Kidney epithelial cell (primary cell): ENCODE measurements around the gene NR2C1. TPM values are rescaled to one million over a fixed set of nuclear protein-coding genes. Genes with fewer than 3 reads are reported as not detected.

ENCODE experiments used
- DNase-seq: peaks from one replicate; pipeline ENCODE4 v3.0.0-alpha.2; 2010; ENCODE audit warnings: low read depth
- H3K27me3 ChIP-seq: 2 replicates; pipeline ENCODE4 v1.6.0; 2011; ENCODE audit warnings: low read length; ENCODE audit not compliant: control insufficient read depth, insufficient read depth
- H3K36me3 ChIP-seq: 2 replicates; pipeline ENCODE4 v1.5.1; 2011; ENCODE audit warnings: low read length; ENCODE audit not compliant: control insufficient read depth, insufficient read depth
- H3K4me3 ChIP-seq: 2 replicates; pipeline ENCODE4 v1.5.1; 2011; ENCODE audit warnings: low read depth, mild to moderate bottlenecking, control low read depth, low read length
- total RNA-seq: library from RNA; depleted of rRNA; stranded (reverse); fragments of >200 nt; gene quantifications from 2 replicates; pipeline ENCODE4 v1.2.3, GENCODE V29; 2015
- TF ChIP-seq, protein P1 (sequence below): IDR thresholded peaks from 2 replicates; pipeline ENCODE4 v1.5.1; 2011; ENCODE audit warnings: mild to moderate bottlenecking, moderate library complexity, low read length, control low read depth, inconsistent platforms; ENCODE audit not compliant: insufficient read depth, poor library complexity, severe bottlenecking

The NR2C1 gene
- total RNA-seq, 1 donor from 2014 or later: 38.9 TPM

GRCh38 chr12:95051241-95051640 is 22.2 kb downstream of the NR2C1 start:
- Histone ChIP-seq H3K36me3 (no peaks in the 10 kb centered on the region), H3K27me3 (no peaks in the 10 kb centered on the region), H3K4me3 (no peak overlapping the region)
- TF ChIP-seq, protein P1, sequence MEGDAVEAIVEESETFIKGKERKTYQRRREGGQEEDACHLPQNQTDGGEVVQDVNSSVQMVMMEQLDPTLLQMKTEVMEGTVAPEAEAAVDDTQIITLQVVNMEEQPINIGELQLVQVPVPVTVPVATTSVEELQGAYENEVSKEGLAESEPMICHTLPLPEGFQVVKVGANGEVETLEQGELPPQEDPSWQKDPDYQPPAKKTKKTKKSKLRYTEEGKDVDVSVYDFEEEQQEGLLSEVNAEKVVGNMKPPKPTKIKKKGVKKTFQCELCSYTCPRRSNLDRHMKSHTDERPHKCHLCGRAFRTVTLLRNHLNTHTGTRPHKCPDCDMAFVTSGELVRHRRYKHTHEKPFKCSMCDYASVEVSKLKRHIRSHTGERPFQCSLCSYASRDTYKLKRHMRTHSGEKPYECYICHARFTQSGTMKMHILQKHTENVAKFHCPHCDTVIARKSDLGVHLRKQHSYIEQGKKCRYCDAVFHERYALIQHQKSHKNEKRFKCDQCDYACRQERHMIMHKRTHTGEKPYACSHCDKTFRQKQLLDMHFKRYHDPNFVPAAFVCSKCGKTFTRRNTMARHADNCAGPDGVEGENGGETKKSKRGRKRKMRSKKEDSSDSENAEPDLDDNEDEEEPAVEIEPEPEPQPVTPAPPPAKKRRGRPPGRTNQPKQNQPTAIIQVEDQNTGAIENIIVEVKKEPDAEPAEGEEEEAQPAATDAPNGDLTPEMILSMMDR: no peak
- no peak for DNase-seq

DNA sequence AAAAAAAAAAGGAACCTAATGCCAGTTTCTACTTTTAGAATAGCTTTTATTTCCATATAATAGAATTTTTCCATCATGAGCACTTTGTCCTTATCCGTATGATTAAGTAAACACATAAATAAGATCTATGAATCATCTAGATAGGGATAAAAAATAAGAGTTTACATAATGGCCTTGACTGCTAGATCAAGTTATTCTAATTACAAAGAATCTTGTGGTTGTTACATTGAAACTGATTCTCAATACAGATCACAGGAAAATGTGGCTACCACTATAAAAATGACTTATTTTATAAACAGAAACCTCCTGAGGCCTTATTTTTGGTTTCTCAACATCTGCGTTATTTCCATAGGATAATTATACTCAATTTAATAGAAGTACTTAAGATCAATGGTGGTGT is 35.5 kb downstream of the NR2C1 start:
- Histone ChIP-seq H3K4me3 (no peak overlapping the region), H3K36me3 (no peaks in the 10 kb centered on the region), H3K27me3 (no peaks in the 10 kb centered on the region)
- no peak for DNase-seq
- TF ChIP-seq, protein P1: no peak

GRCh38 chr12:95034750-95035149 is 38.7 kb downstream of the NR2C1 start:
- H3K4me3 ChIP-seq: no peak overlapping the region
- DNase-seq: no peak
- no peaks in the 10 kb centered on the region for H3K27me3 ChIP-seq
- TF ChIP-seq, protein P1: no peak
- no peaks in the 10 kb centered on the region for H3K36me3 ChIP-seq

GRCh38 chr12:95022477-95022876 is 50.9 kb downstream of the NR2C1 start:
- H3K27me3 ChIP-seq: no peaks in the 10 kb centered on the region
- H3K4me3 ChIP-seq: no peak overlapping the region
- TF ChIP-seq, protein P1: no peak
- no peaks in the 10 kb centered on the region for H3K36me3 ChIP-seq
- no peak for DNase-seq

- H3K27me3 ChIP-seq: no peaks in the 10 kb centered on the region
- no peak overlapping the region for H3K4me3 ChIP-seq
- no peaks in the 10 kb centered on the region for H3K36me3 ChIP-seq
- TF ChIP-seq, protein P1: no peak
- no peak for DNase-seq
Measured at GRCh38 chr12:95017482-95017881, 55.9 kb downstream of the NR2C1 start.

GRCh38 chr12:95016120-95016519 is 57.3 kb downstream of the NR2C1 start:
- H3K36me3 ChIP-seq: no peaks in the 10 kb centered on the region
- TF ChIP-seq, protein P1: no peak
- no peak for DNase-seq
- no peaks in the 10 kb centered on the region for H3K27me3 ChIP-seq
- no peak overlapping the region for H3K4me3 ChIP-seq
